ENCODE data around the gene BBS9.

Gene BBS9

DNA sequence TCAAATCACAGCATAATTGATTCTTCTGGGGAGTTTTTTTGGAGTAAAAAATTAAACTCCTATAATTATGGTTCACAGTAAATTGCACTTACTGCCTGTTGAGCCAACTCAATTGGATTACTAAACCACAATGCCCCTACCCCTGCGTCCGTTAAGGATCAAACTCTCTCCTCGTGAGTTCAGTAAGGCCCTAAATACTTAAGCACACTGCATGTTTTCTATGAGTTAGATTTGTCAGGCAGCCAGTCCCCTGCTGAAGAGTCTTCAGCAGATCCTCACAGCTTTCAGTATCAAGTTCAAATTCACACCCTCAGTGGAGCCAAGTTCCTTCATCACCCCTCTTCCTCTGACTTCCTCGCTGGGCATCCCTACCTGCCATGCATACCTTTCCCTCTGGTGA is 501.0 kb downstream of the BBS9 start:
- Histone ChIP-seq H3K9me2 (replicated peaks; ENCODE audit: low read depth, low read length) (no peaks in the 10 kb centered on the region), H3K4me3 (ENCODE audit: low read length, poor library complexity, severe bottlenecking) (no peak overlapping the region), H3K4me2 (ENCODE audit: low read depth, low read length, poor library complexity, severe bottlenecking) (no peak overlapping the region), H3K27me3 (ENCODE audit: insufficient read depth, low read length, poor library complexity, severe bottlenecking) (no peaks in the 10 kb centered on the region), H3K4me1 (ENCODE audit: insufficient read depth, low read length, poor library complexity, severe bottlenecking) (peaks cover 9% of the 10 kb centered on the region), H3K9me3 (ENCODE audit: insufficient read depth, low read depth, low read length) (no peaks in the 10 kb centered on the region), H2AFZ (ENCODE audit: low read length) (no peak overlapping the region), H3K36me3 (ENCODE audit: insufficient read depth, low read length) (no peaks in the 10 kb centered on the region), H3K9ac (ENCODE audit: low read depth, low read length, poor library complexity, severe bottlenecking) (no peak overlapping the region), H4K20me1 (ENCODE audit: insufficient read depth, low read length, poor library complexity, severe bottlenecking) (no peaks in the 10 kb centered on the region), H3K79me2 (ENCODE audit: insufficient read depth, low read length) (no peaks in the 10 kb centered on the region), H3F3A (ENCODE audit: low read depth) (no peaks in the 10 kb centered on the region)
- TF ChIP-seq EZH2phosphoT487 (IDR thresholded peaks at IDR 0.05; ENCODE audit: borderline replicate concordance) (no peak), CTCF (conservative IDR thresholded peaks at IDR 0.05; ENCODE audit: low read length) (no peak)

DNA sequence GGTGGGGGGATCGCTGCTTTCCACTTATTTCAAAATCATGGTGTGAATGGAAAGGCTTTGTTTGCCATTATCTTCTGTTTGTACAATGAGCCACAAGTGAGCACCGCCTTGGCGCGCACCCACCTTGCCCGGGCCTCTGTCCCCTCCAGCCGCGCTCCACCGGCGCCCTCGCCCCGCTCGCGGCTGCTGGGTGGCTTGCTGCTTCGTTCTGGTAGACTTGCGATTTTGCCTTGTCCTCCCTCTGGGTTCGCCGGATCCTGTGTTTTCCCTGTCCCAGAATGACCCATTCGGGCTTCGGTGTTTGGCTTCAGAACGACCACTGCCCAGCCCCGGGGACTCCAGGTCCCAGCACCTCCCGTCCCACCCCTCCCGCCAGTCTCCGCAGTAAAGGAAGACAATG is 503.0 kb downstream of the BBS9 start:
- Histone ChIP-seq H3K4me1 (ENCODE audit: insufficient read depth, low read length, poor library complexity, severe bottlenecking) (peaks cover 9% of the 10 kb centered on the region), H4K20me1 (ENCODE audit: insufficient read depth, low read length, poor library complexity, severe bottlenecking) (no peaks in the 10 kb centered on the region), H3K9ac (ENCODE audit: low read depth, low read length, poor library complexity, severe bottlenecking) (no peak overlapping the region), H3K4me3 (ENCODE audit: low read length, poor library complexity, severe bottlenecking) (no peak overlapping the region), H3K36me3 (ENCODE audit: insufficient read depth, low read length) (no peaks in the 10 kb centered on the region), H3K9me3 (ENCODE audit: insufficient read depth, low read depth, low read length) (no peaks in the 10 kb centered on the region), H3F3A (ENCODE audit: low read depth) (no peaks in the 10 kb centered on the region), H3K4me2 (ENCODE audit: low read depth, low read length, poor library complexity, severe bottlenecking) (no peak overlapping the region), H3K27me3 (ENCODE audit: insufficient read depth, low read length, poor library complexity, severe bottlenecking) (no peaks in the 10 kb centered on the region), H2AFZ (ENCODE audit: low read length) (no peak overlapping the region), H3K9me2 (replicated peaks; ENCODE audit: low read depth, low read length) (no peaks in the 10 kb centered on the region), H3K79me2 (ENCODE audit: insufficient read depth, low read length) (no peaks in the 10 kb centered on the region)
- no peak for TF ChIP-seq CTCF (conservative IDR thresholded peaks at IDR 0.05; ENCODE audit: low read length)
- TF ChIP-seq EZH2phosphoT487 (IDR thresholded peaks at IDR 0.05; ENCODE audit: borderline replicate concordance): no peak

DNA sequence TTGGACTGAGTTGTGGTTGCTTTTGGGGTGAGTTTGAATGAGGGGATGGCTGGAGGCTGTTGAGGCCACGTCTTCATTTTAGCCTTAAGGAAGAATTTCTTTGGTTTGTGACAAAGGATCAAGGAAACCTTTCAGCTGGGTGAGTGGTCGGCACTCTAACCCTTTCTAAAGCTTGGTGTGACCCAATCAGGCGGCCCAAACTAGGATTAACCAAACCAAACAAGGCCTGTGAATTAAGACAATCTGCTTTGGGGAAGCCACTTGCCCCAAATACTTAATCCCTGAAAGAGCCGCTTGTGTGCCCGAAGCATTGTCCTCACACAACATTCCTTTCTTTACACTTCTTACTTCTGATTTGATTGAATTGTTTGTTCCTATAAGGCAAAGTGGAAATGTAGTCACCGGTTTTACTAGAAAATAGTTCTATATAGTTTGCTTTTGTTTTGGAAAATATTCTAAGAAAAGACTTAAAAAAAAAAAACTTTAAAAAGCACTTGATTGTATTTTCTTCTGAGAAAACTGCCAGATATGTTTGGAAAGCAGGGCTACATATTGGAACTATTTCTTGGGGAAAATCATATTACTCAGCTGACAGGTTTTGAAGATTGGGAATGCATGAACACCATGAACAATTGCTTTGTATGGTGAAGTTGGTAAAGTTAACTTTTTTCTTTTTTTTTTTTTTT is 503.6 kb downstream of the BBS9 start:
- H3K4me3 ChIP-seq (ENCODE audit: low read length, poor library complexity, severe bottlenecking): no peak overlapping the region
- peaks cover 9% of the 10 kb centered on the region for H3K4me1 ChIP-seq (ENCODE audit: insufficient read depth, low read length, poor library complexity, severe bottlenecking)
- no peaks in the 10 kb centered on the region for H3K9me2 ChIP-seq (replicated peaks; ENCODE audit: low read depth, low read length)
- no peaks in the 10 kb centered on the region for H3K27me3 ChIP-seq (ENCODE audit: insufficient read depth, low read length, poor library complexity, severe bottlenecking)
- no peak overlapping the region for H3K9ac ChIP-seq (ENCODE audit: low read depth, low read length, poor library complexity, severe bottlenecking)
- H3K4me2 ChIP-seq (ENCODE audit: low read depth, low read length, poor library complexity, severe bottlenecking): no peak overlapping the region
- H3K79me2 ChIP-seq (ENCODE audit: insufficient read depth, low read length): no peaks in the 10 kb centered on the region
- no peaks in the 10 kb centered on the region for H3K36me3 ChIP-seq (ENCODE audit: insufficient read depth, low read length)
- H4K20me1 ChIP-seq (ENCODE audit: insufficient read depth, low read length, poor library complexity, severe bottlenecking): no peaks in the 10 kb centered on the region
- no peaks in the 10 kb centered on the region for H3K9me3 ChIP-seq (ENCODE audit: insufficient read depth, low read depth, low read length)
- TF ChIP-seq EZH2phosphoT487 (IDR thresholded peaks at IDR 0.05; ENCODE audit: borderline replicate concordance) (no peak), CTCF (conservative IDR thresholded peaks at IDR 0.05; ENCODE audit: low read length) (no peak)
- H2AFZ ChIP-seq (ENCODE audit: low read length): no peak overlapping the region
- no peaks in the 10 kb centered on the region for H3F3A ChIP-seq (ENCODE audit: low read depth)

Data from Loucy (cell line).